Eye (tissue), 1 donor: ENCODE results near the gene NLRC5.

Source experiments
- DNase-seq: peaks from one replicate; pipeline ENCODE4 v3.0.0-alpha.2; 2015

The NLRC5 gene, protein sequence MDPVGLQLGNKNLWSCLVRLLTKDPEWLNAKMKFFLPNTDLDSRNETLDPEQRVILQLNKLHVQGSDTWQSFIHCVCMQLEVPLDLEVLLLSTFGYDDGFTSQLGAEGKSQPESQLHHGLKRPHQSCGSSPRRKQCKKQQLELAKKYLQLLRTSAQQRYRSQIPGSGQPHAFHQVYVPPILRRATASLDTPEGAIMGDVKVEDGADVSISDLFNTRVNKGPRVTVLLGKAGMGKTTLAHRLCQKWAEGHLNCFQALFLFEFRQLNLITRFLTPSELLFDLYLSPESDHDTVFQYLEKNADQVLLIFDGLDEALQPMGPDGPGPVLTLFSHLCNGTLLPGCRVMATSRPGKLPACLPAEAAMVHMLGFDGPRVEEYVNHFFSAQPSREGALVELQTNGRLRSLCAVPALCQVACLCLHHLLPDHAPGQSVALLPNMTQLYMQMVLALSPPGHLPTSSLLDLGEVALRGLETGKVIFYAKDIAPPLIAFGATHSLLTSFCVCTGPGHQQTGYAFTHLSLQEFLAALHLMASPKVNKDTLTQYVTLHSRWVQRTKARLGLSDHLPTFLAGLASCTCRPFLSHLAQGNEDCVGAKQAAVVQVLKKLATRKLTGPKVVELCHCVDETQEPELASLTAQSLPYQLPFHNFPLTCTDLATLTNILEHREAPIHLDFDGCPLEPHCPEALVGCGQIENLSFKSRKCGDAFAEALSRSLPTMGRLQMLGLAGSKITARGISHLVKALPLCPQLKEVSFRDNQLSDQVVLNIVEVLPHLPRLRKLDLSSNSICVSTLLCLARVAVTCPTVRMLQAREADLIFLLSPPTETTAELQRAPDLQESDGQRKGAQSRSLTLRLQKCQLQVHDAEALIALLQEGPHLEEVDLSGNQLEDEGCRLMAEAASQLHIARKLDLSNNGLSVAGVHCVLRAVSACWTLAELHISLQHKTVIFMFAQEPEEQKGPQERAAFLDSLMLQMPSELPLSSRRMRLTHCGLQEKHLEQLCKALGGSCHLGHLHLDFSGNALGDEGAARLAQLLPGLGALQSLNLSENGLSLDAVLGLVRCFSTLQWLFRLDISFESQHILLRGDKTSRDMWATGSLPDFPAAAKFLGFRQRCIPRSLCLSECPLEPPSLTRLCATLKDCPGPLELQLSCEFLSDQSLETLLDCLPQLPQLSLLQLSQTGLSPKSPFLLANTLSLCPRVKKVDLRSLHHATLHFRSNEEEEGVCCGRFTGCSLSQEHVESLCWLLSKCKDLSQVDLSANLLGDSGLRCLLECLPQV (N-terminal part only)

DNA sequence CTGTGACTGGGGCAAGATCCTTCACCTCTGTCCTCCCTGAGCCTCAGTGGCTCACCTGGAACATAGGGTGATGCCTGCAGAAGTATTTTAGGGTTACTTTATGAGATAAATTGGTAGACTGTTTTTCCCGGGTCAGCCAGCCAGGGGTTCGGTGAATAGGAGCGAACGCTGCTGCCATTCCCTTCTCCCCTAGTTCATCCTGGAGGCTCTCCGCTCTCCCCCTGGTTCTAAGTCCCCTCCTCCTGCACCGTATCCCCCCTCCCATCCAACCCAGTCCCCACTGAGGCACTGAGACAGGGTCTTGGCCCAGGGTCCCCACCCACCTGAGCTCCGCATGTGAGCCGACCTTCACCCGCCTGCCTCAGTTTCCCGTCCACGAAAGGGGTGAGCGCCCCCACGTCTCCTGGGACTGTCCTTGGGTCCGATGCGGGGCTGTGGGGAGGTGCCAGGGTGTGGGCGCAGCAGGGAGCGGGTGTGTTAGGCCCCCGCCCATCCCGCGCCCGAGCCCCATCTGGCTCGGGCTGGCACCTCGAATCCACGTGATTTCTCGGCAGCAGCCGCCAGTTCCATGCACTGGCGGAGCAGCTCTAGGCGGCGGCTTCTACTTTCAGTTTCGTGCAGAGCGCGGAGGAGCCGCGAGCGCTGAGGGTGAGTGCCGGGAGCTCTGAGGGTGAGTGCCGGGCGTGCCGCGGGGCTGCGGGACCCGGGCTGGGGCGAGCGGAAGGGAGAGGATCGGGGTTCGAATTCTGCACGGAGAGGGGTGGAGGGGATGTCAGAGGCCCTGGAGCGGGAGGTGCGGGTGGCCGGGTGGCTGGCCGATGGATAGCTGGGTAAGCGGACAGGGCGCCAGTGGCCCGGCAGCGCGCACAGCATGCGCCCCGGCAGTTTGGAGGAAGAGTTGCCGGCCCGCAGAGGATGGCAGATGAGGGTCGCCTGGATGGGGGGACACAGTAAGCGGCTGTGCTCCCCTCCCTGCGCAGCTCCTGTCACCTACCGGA is at the start of gene NLRC5:
Gene NLRC5 (plus strand): TSS at position 610 of the 998 bp plus-strand sequence. CDS start 31,156 bp downstream, outside the sequence.
- peak; percentile 89 for DNase-seq

DNA sequence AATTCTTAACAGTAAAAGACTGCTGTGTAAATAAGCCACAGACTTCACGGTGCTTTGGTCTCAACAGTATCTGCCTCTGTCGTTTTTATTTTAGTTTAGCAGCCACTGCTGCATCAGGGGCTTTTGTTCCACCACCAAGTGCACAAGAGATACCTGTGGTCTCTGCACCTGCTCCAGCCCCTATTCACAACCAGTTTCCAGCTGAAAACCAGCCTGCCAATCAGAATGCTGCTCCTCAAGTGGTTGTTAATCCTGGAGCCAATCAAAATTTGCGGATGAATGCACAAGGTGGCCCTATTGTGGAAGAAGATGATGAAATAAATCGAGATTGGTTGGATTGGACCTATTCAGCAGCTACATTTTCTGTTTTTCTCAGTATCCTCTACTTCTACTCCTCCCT is 49.6 kb upstream of the NLRC5 start:
- DNase-seq: no peak

DNA sequence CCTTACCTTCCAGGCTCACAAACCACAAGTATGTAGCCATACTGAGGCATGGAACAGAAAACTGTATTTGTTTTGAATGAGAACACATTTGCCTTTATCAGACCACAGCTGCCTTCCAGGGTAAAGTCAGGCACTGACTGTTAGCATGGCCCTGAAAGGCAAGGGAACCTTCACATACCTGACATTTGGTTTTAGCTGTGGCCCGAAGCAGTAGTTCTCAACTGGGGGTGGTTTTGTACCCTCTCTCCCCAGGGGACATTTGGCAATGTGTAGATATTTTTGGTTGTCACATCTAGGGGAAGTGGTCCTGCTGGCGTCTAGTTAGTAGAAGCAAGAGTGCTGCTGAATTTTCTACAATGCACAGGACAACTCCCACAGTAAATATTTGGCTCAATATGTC is 48.3 kb upstream of the NLRC5 start:
- no peak for DNase-seq

DNA sequence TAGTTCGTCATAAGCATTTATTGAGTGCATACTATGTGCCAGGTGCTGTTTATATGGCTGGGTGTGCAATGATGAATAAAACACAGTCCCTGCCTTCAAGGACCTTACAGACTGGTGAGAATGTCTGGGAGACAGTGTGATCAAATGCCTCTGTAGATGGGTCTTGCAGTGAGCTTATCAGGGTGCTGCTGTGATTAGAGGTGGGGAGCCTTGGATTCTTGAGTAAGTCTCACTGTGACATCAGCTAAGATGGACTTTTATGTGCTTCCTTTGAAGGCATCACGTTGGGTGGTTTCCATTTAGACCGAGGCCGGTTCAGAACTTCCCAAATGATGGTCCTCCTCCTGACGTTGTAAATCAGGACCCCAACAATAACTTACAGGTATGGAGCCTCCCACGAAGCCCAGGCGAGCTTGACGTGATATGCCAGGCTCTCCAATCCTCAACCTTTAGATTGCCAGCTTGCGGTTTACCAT is 47.5 kb upstream of the NLRC5 start:
- no peak for DNase-seq

DNA sequence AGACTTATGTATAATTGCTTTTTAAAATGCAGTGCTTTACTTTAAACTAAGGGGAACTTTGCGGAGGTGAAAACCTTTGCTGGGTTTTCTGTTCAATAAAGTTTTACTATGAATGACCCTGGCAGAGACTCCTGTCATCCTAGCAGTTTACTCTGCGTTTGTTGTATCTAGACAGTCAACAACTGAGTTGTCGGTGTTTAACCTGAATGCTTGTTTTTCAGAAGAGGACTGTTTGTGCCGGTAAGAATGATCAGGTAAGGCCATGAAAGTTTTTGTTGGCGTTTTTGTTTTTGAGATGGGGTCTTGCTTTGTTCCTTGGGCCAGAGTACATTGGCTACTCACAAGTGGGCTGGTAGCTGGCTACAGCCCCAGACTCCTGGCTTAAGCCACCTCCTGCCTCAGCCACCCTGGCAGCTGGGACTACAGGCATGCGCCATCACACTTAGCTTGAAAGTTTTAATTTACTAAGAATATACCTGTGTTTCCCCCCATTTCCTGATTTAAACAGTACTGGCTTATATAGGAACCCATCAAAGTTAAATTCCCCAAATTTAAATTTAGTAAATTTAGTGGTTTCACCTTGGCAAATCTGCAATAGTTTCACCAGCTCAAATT is 45.5 kb upstream of the NLRC5 start:
- DNase-seq: no peak

DNA sequence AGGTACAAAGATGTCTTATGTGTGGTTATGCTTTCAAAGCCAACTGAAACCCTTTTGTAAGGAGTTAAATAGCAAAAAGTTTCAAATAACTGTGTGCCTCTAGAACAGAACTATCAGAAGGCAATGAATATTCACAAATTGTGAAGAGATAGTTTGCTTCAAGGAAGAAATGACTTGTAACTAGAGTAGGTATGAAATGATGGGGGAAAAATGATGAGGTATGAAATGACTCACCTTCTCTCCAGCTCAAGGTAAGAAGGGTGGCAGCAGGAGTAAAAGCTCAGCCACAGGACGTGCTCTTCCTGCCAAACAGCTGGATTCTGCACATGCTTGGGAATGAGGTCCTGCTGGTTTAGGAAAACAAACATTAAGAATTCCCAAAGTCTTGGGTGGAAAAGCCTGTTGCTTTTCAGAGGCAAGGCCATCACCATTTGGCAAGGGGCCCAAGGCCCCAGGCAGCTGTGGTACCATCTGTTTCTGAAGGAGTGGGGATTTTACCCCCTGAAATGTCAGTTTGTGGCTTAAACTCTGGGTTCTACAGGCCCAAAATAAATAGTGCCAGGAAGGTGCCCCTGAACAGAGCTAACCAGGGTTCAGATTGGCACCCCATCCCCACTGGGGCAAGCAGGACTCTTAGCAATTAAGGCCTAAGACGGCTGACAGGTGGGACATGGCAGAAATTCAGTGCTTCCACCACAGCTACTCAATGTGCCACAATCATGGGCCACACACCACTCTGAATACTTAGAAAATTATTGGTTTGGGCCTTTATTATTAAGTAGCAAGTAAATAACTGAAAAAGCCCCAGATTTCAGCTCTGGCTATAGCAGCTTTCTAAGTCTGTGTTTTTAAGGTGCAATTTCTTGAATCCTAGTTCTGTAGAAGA is 44.2 kb upstream of the NLRC5 start:
- DNase-seq: no peak

DNA sequence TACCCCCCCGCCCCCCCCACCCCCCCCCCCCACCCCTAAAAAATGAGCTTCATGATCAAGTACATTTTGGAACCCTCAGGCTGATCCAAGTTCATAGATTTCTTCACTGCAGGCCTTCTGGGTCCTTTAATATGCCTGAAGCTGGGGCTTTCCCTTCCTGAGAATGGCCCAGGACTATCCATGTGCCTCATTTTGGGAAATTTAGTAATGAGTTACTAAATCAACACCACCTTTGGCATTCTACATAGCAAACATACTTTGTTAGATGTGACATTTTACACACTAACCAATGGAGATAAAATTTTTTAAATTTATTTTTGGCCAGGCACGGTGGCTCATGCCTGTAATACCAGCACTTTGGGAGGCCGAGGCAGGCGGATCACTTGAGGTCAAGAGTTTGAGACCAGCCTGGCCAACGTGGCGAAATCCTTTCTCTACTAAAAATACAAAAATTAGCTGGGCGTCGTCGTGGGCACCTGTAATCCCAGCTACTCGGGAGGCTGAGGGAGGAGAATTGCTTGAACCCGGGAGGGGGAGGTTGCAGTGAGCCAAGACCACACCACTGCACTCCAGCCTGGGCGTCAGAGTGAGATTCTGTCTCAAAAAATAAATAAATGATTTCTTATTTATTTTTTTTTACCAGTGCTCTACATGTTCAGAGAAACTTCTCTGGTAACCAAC is 43.4 kb upstream of the NLRC5 start:
- DNase-seq: no peak

DNA sequence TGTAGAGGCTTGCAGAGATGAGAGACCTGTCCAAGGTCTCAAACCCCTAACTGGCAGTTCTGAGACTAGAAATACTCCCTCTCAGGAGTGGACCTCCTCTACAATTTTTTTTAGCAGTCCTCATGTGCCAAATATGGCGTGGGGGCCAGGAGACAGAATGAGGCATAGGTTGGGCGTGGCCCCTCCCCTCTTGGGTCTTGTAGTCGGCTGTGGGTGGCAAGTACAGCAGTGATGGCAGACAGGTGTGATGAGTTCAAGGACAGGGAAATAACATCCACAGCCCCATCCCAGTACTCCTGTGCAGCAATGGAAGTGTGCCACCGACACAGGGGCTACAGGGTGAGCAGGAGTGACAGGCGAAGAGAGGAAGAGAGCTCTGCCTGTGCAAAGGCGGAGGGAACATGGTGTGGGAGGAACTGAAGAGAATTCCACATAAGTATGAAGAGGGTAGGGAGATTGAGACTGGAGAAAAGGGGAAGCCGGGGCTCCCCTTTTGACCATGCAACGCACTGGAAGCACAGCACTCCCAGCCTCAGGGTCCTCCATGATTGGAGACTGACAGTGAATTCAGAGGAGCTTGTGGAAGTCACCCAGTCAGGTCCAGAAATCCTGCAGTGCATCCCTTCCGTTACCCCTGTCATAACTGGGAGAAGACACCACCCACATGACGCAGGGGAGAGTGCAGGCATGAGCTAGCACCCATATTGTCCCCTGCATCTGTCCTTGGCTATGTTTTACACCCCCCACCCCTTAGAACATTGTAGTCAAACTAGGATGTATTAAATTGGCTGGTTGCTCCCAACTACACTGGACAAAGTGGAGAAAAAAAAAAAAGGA is 42.4 kb upstream of the NLRC5 start:
- no peak for DNase-seq

DNA sequence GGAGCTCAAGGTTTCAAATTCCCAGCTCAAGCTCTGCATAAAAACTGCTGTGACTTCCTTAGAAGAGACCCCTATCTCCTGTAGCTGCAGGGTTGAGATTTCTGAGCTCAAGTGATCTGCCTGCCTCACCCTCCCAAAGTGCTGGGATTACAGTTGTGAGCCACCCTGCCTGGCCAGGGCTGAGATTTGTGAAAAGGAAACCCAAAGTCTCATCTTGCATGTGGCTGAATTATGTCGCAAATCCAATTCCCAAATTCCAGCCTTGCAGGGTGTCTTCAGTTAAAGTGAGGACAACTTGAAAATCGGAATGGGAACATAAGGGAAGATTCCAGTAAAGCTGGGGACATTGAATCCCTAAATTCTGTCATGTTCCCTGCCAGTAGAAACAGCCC is 41.8 kb upstream of the NLRC5 start:
- DNase-seq: no peak

DNA sequence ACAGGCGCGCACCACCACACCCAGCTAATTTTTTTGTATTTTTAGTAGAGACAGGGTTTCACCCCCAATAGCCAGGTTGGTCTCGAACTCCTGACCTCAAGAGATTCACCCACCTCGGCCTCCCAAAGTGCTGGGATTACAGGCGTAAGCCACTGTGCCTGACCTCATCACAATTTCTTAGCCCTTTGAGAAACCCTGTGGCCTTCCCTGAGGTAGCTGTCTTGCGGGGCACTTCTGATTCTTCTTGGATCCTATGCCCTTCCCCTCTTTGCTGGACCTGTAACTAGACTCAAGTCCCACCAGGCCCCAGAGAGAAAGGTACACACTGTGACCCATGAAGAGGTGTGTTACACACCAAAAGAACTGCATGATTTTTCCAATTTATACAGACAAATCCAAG is 41.1 kb upstream of the NLRC5 start:
- no peak for DNase-seq

DNA sequence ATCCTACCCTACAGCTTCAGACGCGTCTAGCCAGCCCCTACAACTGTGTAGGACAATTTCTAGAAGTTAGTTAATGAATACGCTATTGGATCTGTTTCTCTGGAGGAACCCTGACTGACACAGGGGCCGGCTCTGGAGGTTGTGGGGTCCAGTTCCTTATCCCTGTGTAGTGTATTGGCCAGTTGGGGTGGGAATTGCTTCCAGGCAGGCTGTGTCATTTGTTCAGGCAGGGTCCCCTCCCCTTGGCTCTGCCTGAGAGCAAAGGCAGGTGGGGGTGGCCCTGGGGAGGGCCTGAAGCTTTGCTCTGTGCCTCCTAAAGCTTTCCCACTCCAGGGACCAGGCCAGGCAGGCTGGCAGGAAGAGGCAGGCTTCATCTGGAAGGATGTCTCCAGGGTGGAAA is 39.3 kb upstream of the NLRC5 start:
- no peak for DNase-seq

DNA sequence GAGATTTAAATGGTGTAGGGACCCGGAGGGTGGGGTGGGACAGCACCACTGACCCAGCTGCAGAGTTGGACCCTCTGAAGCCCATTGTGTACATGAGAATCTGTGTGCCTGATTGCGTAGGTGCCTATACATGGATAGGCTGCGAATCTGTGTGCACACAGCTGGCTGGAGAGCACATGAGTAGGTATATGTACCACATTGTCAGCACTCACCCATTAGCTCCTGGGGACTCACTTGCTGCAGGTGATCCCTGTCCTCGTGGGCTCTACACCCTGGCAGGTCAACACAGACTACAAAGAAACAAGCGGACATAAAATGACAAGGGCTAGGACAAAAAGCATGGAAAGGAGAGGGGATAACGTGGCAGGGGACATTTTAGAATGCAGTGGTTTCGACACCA is 38.9 kb upstream of the NLRC5 start:
- no peak for DNase-seq

DNA sequence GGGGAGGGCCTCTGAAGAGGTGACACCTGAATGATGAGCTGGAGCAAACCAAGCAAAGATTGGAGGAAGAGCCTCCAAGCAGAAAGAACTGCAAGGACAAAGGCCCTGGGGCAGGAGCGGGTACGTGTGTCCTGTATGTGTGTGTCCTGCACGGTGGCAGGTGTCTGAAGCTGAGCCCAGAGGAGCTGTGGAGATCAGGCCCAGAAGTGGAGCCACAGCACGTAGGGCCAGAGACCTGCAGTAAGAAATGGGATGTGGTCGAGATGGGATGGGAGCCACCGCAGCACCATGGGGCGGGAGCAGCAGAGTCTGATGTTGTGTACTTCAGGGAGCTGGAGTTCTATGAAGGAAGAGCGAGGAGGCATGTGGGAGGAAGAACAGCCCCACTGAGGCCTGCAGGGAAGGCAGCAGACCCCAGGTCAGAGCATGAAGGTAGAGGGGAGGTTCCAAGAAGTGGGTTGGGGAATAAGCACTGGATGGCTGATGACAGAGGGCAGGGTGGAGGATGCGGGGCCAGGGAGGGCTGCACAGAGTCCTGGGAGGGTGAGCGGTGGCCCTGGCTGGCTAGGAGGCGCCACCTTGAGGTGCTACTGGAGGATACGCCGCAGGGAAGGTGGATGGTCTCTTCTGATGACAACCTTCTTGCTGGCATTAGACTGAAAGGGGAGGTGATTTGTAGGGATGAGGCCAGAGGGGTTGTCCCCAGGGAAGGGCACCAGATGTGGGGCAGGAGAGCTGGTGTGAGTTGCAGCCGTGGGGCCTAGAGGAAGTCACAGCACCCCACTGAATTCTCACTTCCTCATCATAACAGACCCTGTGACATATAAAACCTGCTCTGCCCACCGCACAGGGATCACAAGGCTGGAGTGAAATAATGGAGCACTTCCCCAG is 38.2 kb upstream of the NLRC5 start:
- DNase-seq: peak; percentile 60

DNA sequence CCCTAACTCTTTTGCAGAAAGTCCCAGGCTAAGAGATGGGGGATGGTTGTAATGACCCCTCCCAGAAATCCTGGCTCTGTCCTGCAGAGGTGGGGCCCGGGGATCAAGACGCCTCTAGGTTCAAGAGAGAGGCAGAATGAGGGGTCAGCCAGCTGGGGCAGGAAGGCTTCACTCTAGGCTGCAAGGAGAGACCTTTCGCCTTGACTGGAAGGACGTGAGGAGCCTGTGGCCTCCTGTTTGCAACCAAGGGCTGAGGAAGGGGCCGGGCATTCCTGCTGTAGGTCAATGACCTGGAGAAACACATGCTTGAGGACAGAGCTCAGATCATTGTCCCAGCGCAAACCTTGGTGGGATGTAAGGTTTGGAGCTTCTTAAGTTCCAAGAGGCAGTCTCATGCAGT is 36.4 kb upstream of the NLRC5 start:
- no peak for DNase-seq

DNA sequence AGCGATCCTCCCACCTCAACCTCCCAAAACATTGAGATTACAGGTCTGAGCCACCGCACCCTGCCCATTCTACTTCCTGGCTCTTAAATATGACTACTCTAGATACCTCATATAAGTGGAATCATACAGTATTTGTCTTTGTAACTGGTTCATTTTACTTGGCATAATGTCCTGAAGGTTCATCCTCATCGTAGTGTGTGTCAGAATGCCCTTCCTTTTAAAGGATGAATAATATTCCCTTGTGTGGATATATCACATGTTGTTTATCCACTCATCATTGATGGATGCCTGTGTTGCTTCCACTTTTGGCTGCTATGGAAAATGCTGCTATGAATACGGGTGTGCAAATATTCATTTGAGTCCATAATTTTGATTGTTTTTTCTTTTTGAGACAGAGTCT is 33.3 kb upstream of the NLRC5 start:
- DNase-seq: no peak

DNA sequence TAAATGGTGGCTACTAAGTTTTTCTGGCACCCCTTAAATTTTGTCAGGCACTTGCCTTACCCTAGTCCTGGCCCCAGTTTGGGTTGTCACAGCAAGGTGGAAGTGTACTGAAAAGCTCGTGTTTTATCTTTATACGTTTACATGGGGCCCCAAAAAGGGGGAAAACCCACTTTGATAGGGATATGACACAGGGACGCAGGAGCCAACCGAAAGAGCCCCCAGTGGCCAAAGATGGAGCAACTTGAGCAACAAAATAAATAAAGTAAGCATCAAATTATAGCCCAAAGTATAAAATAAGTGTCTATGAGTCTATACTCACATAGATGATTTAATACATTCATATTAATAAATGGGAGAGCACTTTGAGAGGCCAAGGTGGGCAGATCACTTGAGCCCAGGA is 32.6 kb upstream of the NLRC5 start:
- no peak for DNase-seq

DNA sequence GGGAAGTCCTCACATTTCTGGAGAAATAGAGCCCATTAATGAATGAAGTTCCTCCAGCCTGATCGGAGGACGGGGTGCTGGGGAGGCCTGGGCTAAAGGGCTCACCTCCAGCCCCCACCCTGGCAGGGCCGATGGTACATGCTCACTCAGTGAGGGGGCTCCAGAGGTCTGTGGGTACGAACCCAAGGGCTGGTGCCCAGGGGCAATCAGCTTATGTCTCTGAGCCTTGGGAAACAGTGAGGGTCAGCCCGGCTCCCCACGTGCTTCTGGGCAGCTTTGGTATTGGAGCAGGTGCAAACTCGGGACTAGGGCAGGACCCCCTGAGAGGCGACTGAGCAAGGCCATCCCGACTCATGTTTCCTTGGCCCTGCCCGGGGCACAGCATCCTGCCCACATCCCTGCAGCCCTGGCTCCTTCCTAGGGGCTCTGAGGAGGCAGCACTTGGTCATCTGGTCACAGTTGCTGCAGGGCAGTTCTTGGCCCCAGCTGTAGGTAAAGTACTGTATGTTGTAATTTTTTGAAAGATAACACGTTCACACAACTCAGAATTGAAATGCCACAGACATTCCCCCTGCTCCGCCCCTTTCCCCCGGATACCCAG is 28.6 kb upstream of the NLRC5 start:
- DNase-seq: no peak
